GM12892 (cell line): Measurements from ENCODE around the gene SMIM12.

Source experiments
- POLR2A ChIP-seq: IDR thresholded peaks from 2 replicates; pipeline ENCODE4 v1.6.1; 2011; ENCODE audit warnings: low read depth, low read length, control low read depth
- POLR2AphosphoS5 ChIP-seq: IDR thresholded peaks from 2 replicates; pipeline ENCODE4 v1.6.1; 2011; ENCODE audit warnings: low read depth, low read length, control low read depth
- TAF1 ChIP-seq: IDR thresholded peaks from 2 replicates; pipeline ENCODE4 v1.6.1; 2011; ENCODE audit warnings: low read depth, mild to moderate bottlenecking, control low read depth, low read length, borderline replicate concordance

- TF ChIP-seq POLR2A (no peak), POLR2AphosphoS5 (no peak), TAF1 (no peak)
Measured at GRCh38 chr1:34899906-34900305, 40.4 kb upstream of the SMIM12 start.
